ENCODE measurements around the gene CD200R1L. TPM values are rescaled to one million over a fixed set of nuclear protein-coding genes. Genes with fewer than 3 reads are reported as not detected.

The CD200R1L gene
- total and polyA plus RNA-seq, 2 experiments from 2014 or later: not detected

DNA sequence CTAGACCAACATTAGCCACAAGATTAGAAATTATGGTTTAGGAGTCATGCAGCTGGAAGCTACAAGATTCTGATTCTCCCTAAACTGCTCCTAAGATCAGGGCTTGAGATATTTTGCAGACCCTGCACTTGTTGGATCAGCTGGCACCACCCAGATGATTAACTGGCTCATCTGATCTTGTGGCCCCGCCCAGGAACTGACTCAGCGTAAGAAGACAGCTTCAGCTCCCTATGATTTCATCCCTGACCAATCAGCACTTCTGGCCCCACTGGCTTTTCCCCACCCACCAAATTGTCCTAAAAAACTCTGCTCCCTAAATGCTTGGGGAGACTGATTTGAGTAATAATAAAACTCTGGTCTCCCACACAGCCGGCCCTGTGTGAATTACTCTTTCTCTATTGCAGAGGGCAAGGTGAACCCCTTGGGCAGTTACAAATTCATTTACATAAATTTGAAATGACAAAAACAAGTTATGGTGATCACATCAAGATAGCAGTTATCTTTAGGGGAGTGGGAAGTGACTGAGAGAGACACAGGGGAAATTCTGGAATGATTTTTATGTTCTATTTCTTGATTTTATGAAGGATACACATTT, 76.5 kb downstream of the CD200R1L start (continued):
- TF ChIP-seq, protein P1, sequence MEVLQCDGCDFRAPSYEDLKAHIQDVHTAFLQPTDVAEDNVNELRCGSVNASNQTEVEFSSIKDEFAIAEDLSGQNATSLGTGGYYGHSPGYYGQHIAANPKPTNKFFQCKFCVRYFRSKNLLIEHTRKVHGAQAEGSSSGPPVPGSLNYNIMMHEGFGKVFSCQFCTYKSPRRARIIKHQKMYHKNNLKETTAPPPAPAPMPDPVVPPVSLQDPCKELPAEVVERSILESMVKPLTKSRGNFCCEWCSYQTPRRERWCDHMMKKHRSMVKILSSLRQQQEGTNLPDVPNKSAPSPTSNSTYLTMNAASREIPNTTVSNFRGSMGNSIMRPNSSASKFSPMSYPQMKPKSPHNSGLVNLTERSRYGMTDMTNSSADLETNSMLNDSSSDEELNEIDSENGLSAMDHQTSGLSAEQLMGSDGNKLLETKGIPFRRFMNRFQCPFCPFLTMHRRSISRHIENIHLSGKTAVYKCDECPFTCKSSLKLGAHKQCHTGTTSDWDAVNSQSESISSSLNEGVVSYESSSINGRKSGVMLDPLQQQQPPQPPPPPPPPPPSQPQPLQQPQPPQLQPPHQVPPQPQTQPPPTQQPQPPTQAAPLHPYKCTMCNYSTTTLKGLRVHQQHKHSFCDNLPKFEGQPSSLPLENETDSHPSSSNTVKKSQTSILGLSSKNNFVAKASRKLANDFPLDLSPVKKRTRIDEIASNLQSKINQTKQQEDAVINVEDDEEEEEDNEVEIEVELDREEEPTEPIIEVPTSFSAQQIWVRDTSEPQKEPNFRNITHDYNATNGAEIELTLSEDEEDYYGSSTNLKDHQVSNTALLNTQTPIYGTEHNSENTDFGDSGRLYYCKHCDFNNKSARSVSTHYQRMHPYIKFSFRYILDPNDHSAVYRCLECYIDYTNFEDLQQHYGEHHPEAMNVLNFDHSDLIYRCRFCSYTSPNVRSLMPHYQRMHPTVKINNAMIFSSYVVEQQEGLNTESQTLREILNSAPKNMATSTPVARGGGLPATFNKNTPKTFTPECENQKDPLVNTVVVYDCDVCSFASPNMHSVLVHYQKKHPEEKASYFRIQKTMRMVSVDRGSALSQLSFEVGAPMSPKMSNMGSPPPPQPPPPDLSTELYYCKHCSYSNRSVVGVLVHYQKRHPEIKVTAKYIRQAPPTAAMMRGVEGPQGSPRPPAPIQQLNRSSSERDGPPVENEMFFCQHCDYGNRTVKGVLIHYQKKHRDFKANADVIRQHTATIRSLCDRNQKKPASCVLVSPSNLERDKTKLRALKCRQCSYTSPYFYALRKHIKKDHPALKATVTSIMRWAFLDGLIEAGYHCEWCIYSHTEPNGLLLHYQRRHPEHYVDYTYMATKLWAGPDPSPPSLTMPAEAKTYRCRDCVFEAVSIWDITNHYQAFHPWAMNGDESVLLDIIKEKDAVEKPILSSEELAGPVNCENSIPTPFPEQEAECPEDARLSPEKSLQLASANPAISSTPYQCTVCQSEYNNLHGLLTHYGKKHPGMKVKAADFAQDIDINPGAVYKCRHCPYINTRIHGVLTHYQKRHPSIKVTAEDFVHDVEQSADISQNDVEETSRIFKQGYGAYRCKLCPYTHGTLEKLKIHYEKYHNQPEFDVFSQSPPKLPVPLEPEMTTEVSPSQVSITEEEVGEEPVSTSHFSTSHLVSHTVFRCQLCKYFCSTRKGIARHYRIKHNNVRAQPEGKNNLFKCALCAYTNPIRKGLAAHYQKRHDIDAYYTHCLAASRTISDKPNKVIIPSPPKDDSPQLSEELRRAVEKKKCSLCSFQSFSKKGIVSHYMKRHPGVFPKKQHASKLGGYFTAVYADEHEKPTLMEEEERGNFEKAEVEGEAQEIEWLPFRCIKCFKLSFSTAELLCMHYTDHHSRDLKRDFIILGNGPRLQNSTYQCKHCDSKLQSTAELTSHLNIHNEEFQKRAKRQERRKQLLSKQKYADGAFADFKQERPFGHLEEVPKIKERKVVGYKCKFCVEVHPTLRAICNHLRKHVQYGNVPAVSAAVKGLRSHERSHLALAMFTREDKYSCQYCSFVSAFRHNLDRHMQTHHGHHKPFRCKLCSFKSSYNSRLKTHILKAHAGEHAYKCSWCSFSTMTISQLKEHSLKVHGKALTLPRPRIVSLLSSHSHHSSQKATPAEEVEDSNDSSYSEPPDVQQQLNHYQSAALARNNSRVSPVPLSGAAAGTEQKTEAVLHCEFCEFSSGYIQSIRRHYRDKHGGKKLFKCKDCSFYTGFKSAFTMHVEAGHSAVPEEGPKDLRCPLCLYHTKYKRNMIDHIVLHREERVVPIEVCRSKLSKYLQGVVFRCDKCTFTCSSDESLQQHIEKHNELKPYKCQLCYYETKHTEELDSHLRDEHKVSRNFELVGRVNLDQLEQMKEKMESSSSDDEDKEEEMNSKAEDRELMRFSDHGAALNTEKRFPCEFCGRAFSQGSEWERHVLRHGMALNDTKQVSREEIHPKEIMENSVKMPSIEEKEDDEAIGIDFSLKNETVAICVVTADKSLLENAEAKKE (CRISPR knock-in tag; IDR thresholded peaks at IDR 0.05): no peak
- TF ChIP-seq, protein P2, sequence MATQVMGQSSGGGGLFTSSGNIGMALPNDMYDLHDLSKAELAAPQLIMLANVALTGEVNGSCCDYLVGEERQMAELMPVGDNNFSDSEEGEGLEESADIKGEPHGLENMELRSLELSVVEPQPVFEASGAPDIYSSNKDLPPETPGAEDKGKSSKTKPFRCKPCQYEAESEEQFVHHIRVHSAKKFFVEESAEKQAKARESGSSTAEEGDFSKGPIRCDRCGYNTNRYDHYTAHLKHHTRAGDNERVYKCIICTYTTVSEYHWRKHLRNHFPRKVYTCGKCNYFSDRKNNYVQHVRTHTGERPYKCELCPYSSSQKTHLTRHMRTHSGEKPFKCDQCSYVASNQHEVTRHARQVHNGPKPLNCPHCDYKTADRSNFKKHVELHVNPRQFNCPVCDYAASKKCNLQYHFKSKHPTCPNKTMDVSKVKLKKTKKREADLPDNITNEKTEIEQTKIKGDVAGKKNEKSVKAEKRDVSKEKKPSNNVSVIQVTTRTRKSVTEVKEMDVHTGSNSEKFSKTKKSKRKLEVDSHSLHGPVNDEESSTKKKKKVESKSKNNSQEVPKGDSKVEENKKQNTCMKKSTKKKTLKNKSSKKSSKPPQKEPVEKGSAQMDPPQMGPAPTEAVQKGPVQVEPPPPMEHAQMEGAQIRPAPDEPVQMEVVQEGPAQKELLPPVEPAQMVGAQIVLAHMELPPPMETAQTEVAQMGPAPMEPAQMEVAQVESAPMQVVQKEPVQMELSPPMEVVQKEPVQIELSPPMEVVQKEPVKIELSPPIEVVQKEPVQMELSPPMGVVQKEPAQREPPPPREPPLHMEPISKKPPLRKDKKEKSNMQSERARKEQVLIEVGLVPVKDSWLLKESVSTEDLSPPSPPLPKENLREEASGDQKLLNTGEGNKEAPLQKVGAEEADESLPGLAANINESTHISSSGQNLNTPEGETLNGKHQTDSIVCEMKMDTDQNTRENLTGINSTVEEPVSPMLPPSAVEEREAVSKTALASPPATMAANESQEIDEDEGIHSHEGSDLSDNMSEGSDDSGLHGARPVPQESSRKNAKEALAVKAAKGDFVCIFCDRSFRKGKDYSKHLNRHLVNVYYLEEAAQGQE (IDR thresholded peaks at IDR 0.05; ENCODE audit: unreplicated experiment): no peak
- TF ChIP-seq NANOG (IDR thresholded peaks at IDR 0.05; ENCODE audit: borderline replicate concordance) (no peak), EZH2phosphoT487 (IDR thresholded peaks at IDR 0.05; ENCODE audit: unreplicated experiment) (no peak)
